Head of caudate nucleus (tissue), 42 donors: ENCODE data around the gene PSTPIP2.
A peak's percentile ranks its signal among the peaks of the same experiment; 100 is the strongest.
"Not testable (repeated sequence)": the region's sequence is repeated elsewhere in the genome, so short reads cannot be mapped to it uniquely, and the experiment has no call there.

Source experiments
- DNase-seq, 42 donors: peaks; one replicate each; pipeline versions ENCODE4 v3.0.0 to v3.0.0-alpha.2; 2020 to 2021; ENCODE audit warnings: mixed read lengths in 7 of 42
- intact Hi-C: fragments of 100-400 bp; cut with DNase I; formaldehyde crosslinking; loops from one replicate; pipeline ENCODE4 v1.15.0; 2022

Gene PSTPIP2

GRCh38 chr18:46071653-46072375, at the start of gene PSTPIP2:
Gene PSTPIP2, minus strand, starts transcription at chr18:46072260. Its CDS starts 72 bp downstream, at chr18:46072188.
- peak in 39 of 42 donors; percentile 29 to 77 (median 54) for DNase-seq
- intact Hi-C loops, result loop anchor here (5.0 kb wide), 1 partner anchor 95 kb away; no protein-coding TSS in a partner anchor

GRCh38 chr18:46113751-46114150, 41.7 kb upstream of the PSTPIP2 start:
- intact Hi-C loops, result no loop called here
- DNase-seq, result no peak

GRCh38 chr18:46110406-46110805, 38.3 kb upstream of the PSTPIP2 start:
- intact Hi-C loops, result no loop called here
- DNase-seq, result peak in 1 of 42 donors; percentile 32

- peak in 1 of 42 donors; percentile 21 for DNase-seq
- intact Hi-C loops, result loop anchor here (10.0 kb wide), 1 partner anchor 65 kb away; a partner anchor contains a TSS
Observed at GRCh38 chr18:46109386-46109785, 37.3 kb upstream of the PSTPIP2 start.

GRCh38 chr18:46104128-46104911, 32.3 kb upstream of the PSTPIP2 start, which contains the start of gene HAUS1:
Gene HAUS1, plus strand, starts transcription at chr18:46104385. Its CDS starts 27 bp downstream, at chr18:46104412.
- DNase-seq, result peak; percentile 90 to 98 (median 97)
- intact Hi-C loops, result loop anchor here (10.0 kb wide), 1 partner anchor 70 kb away; a partner anchor contains a TSS

GRCh38 chr18:46099463-46099862, 27.4 kb upstream of the PSTPIP2 start:
- no peak for DNase-seq
- intact Hi-C loops, result no loop called here

GRCh38 chr18:46098616-46098933, 26.5 kb upstream of the PSTPIP2 start:
- intact Hi-C loops, result no loop called here

GRCh38 chr18:46097801-46098615, 25.9 kb upstream of the PSTPIP2 start, which contains the start of gene ATP5F1A:
Gene ATP5F1A, minus strand, starts transcription at chr18:46098296. Its CDS starts 65 bp downstream, at chr18:46098231.
- DNase-seq, result peak; percentile 86 to 97 (median 94)
- intact Hi-C loops, result no loop called here

More at GRCh38 chr18:46098616-46098933, 26.5 kb upstream of the PSTPIP2 start:
- DNase-seq, result peak in 1 of 42 donors; percentile 18

GRCh38 chr18:46097431-46097800, 25.4 kb upstream of the PSTPIP2 start:
- DNase-seq, result peak in 1 of 42 donors; percentile 46
- intact Hi-C loops, result no loop called here

GRCh38 chr18:46096651-46097300, 24.7 kb upstream of the PSTPIP2 start:
- intact Hi-C loops, result no loop called here
- DNase-seq, result peak in 17 of 42 donors; percentile 16 to 61 (median 34)

- intact Hi-C loops, result no loop called here
- peak in 1 of 42 donors; percentile 33 for DNase-seq
Observed at GRCh38 chr18:46095532-46095931, 23.5 kb upstream of the PSTPIP2 start.

- intact Hi-C loops, result not testable (repeated sequence)
Observed at GRCh38 chr18:46088501-46088900, 16.4 kb upstream of the PSTPIP2 start.

GRCh38 chr18:46084431-46084830, 12.4 kb upstream of the PSTPIP2 start:
- intact Hi-C loops, result no loop called here
- peak in 1 of 42 donors; percentile 16 for DNase-seq

More at GRCh38 chr18:46088501-46088900, 16.4 kb upstream of the PSTPIP2 start:
- peak in 1 of 42 donors; percentile 8 for DNase-seq

- no peak for DNase-seq
- intact Hi-C loops, result no loop called here
Observed at GRCh38 chr18:46080156-46080555, 8.1 kb upstream of the PSTPIP2 start.

GRCh38 chr18:46079336-46079735, 7.3 kb upstream of the PSTPIP2 start:
- intact Hi-C loops, result no loop called here
- DNase-seq, result peak in 3 of 42 donors; percentile 0 to 23 (median 10)

- DNase-seq, result peak in 21 of 42 donors; percentile 24 to 81 (median 55)
- intact Hi-C loops, result loop anchor here (5.0 kb wide), 1 partner anchor 96 kb away; no protein-coding TSS in a partner anchor
Observed at GRCh38 chr18:46073474-46074331, 1.6 kb upstream of the PSTPIP2 start.

- DNase-seq, result no peak
- intact Hi-C loops, result loop anchor here (5.0 kb wide), 1 partner anchor 96 kb away; no protein-coding TSS in a partner anchor
Observed at GRCh38 chr18:46072959-46073358, 899 bp upstream of the PSTPIP2 start.
